ENCODE measurements around the gene KLHDC4. TPM values are rescaled to one million over a fixed set of nuclear protein-coding genes. Genes with fewer than 3 reads are reported as not detected.
"Not testable (repeated sequence)": the region's sequence is repeated elsewhere in the genome, so short reads cannot be mapped to it uniquely, and the experiment has no call there.

Gene KLHDC4
- total RNA-seq, 2 donors from 2014 or later = 28.7 to 118 TPM

DNA sequence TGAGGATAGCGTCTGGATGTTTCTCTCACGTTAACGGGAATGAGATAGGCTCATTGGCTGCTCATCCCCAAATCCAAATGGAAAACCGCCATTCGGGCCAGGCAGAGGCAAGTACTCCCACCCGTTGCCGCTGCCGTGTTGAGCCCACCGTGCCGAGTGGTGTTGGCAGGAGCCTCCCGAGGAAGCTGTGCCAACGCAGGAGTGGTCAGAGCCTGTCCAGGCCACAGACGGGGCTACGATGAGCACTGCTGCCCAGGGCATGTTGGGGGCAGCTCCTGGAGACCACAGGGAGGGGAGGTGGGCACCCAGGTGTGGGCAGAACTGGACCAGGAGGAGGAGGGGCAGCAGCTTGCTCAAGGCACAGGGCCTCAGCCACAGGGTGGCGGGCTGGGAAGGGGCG is 72.0 kb downstream of the KLHDC4 start:
- ATAC-seq = no peak
- intact Hi-C loops (cut with DNase I, micrococcal nuclease) = no loop called here
- DNase-seq = no peak

DNA sequence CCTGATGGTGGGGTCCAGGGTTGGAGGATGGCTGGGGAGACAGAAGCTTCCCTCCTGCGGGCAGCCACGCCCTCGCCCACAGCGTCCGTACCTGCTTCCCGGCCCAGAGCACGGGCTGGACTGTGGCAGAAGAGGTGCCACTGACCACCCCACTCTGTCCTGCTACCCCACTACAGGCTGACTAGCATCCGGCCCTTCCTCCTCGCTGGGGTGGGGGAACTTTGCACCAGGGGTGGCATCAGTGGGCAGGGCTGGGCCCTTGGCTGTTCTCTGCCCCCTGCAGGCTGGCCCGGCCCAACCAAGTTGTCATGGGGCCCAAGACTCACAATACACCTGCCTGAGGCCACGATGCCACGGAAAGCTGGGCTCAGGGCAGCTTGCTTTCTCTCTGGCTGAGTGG is 73.0 kb downstream of the KLHDC4 start:
- DNase-seq = no peak
- intact Hi-C loops (cut with DNase I, micrococcal nuclease) = no loop called here
- ATAC-seq = peak; percentile 22

DNA sequence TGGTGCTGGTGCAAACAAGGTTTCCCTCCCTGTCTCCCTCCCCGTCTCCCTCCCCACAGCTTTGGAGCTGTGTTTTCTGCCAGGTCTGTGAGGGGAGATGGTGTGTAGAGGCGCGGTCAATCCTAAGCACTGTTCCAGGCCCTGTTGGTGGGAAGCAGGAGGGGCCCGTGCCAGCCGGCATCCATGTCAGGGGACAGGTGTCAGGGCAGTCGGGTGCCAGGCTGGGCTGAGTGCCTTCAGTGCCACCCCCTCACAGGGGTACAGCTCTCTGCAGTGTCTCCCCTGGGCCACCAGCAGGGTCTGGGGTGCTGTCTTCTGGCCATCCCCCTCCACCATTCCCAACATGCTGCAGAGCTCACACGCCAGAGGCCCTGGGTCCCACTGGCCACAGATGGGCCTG is 73.6 kb downstream of the KLHDC4 start:
- intact Hi-C loops (cut with DNase I, micrococcal nuclease) = no loop called here
- DNase-seq (no peak), ATAC-seq (peak; percentile 11)

DNA sequence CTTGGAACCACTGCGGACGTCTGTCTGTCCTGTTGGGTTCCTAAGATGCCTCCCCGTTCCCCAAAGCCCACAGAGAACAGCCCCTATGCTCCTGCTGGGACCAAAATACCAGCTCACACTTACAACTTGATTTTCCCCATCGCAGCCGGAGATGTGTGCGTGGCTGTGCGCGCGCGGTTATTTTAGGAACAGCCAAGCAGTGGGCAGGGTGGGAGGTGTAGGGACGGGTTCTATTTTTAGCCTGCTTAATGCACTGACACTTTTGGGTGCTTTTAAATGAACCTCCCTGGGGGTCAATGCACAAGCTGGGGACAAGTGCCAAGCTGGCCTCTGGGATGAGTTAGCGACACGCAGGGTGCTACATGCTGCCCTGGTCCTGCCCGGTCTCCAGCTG is 74.1 kb downstream of the KLHDC4 start:
- ATAC-seq = no peak
- DNase-seq = no peak
- intact Hi-C loops (cut with DNase I, micrococcal nuclease) = no loop called here

DNA sequence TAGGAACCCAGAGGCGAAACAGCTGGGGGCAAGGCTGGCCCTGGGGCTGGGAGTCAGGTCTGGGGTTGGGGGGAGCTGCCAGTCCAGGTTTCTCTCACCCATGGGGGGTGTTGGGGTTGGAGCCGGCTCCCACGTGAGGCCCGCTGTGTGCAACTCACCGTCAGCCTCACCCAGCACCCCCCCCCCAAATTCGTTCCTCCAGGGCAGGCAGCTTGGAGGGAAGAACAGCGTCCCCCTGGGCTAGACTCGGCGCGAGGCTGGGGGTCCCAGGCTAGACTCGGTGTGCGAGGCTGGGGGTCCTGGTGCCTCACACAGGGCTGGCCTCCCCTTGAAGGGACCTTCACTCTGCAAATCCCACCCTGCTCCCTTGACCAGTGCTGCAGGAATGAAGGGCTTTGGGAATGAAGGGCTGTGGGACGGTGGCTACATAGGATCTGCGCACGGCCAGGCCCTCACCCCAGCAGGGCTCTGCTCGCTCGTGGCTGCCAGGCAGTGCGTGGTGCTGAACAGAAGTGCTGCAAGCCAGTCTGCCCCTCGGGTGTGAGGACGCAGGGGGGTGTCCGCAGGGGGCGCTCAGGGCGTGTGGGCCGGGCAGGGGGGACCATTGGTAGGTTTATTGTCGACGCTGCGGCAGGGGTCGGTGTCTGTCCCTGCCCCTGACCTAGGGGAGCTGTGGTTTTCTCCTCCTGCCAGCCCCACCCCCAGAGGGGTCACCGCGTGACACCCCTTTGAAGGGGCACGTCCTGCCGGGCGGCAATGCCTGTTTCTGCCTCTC is 74.7 kb downstream of the KLHDC4 start:
- no peak for ATAC-seq
- intact Hi-C loops (cut with DNase I, micrococcal nuclease) = no loop called here
- no peak for DNase-seq

DNA sequence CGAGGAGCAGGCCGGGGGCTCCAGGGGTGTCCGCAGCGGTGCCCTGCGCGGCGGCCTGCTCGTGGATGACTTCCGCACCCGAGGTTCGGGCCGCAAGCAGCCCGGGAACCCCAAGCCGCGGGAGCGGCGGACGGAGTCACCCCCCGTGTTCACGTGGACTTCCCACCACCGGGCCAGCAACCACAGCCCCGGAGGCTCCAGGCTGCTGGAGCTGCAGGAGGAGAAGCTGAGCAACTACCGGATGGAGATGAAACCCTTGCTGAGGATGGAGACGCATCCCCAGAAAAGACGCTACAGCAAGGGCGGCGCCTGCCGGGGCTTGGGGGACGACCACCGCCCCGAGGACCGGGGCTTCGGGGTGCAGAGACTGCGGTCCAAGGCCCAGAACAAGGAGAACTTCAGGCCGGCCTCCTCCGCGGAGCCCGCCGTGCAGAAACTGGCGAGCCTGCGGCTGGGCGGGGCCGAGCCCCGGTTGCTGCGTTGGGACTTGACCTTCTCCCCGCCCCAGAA is 75.8 kb downstream of the KLHDC4 start:
- intact Hi-C loops (cut with DNase I, micrococcal nuclease) = no loop called here
- DNase-seq (no peak), ATAC-seq (no peak)

DNA sequence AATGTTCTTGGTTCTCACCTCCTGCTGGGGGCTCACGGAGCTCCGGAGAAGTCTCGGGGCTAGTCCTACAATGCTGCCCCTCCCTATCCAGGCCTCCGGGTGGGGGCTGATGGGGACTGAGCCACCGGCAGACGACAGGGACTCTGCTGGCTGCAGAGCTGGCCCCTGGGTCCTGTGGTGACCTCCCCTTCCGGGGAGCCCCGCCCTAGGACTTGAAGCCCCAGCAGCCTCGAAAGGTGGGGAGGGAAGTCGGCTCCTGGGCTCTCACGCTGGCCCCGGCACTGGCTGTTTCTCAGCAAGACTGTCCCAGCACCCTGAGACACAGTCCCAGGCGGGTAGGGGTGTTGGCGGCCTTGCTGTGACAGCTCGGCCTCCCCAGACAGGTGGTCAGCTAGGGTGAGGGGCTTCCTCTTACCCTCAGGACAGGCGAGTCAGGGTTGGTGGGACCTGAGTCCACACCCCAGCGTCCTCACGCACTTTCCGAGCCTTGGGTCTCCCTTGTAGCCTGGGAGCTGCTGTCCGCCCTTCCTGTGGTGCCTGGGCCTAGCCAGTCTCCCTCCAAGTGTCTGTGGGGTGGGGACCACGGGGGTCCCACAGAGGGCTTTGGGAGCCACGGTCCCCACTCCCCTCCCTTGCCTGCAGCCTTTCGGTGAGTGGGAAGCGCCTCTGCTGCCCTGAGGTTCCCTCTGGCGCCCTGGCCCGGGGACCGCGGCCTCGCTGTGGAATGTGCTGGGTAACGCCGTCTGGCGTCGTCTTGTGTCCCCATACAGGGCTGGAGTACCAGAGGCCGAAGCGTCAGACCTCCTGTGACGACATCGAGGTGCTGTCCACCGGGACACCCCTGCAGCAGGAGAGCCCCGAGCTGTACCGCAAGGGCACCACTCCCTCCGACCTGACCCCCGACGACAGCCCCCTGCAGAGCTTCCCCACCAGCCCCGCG is 76.6 kb downstream of the KLHDC4 start:
- ATAC-seq (no peak), DNase-seq (no peak)
- intact Hi-C loops (cut with DNase I, micrococcal nuclease) = no loop called here

DNA sequence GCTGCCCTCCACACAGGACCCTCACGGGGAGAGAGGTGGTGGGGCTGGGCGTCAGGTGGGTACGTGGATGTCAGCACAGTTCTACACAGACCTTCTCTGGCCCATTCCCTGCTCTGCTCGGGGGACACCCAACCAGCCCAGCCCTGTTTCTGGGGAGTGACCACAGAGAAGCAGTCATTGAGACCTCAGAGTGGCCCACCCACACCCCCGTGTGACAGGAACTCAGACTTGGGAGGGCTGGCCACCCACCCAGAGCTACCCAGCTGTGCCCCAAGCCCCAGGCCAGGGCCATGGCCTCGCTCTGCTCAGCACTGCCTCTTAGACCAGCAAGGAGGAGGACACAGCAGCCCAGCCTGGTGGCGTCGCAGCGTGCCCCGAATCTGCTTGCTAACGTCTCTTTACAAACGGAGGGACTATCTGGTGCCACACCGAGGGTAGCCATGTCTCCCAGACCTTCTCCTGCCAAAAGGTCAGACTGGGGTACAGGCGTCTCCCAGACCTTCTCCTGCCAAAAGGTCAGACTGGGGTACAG is 77.7 kb downstream of the KLHDC4 start:
- intact Hi-C loops (cut with DNase I, micrococcal nuclease) = no loop called here
- DNase-seq = no peak
- no peak for ATAC-seq

DNA sequence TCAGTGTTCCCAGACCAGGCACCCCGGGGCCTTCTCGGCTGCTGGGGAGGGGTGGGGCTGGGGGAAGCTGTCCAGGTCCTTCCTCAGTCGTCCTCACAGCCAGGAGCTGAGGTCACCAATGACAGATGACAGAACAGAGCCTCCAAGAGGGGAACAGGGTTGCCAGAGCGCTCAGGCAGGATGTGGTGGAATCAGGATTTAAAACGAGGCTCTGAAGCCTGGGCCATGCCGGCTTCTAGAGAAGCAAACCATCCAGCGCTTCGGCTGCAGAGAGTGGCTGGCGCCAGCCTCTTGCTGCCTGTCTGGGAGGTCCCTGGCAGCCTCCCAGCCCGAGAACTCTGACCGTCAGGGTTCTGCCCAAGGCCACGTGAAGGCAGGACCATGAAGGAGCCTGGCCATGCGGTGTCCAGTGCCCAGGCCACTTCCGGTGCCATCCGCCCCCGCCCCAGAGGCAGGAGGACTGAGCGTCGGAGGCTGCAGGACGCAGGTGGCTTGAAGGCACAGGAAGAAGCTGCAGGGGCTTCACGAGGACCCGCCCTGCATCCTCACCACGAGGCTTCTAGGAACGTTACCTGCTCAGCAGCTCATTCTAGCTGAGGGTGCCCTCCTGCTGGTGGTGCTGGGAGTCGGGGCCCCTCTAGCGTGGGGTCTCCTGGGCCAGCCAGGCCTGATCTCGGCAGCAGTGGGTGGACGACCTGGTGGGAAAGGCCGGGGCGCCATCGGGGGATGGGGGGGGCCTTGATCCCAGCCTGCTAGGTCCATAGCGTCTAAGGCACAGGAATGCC is 78.5 kb downstream of the KLHDC4 start:
- no peak for DNase-seq
- no peak for ATAC-seq
- intact Hi-C loops (cut with DNase I, micrococcal nuclease) = no loop called here

DNA sequence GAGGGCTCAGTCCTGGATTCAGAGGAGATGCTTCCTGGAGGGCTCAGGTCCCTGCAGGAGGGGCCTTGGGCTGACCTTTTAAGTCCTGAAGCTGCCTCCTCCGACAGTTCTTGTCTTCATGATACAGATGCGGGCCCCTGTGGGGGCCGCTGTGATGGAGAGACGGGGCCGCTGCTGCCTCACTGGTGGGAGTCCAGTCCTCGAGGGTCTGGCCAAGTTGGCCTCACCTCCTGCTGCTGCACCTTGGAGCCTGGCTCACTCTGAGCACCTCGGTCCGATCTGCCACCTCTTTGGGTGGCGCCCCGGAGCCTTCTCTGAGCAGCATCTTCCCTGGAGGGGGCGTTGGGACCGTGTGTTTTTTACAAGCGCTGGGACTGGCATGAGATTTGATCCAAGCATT is 79.1 kb downstream of the KLHDC4 start:
- intact Hi-C loops (cut with DNase I, micrococcal nuclease) = no loop called here
- no peak for ATAC-seq

DNA sequence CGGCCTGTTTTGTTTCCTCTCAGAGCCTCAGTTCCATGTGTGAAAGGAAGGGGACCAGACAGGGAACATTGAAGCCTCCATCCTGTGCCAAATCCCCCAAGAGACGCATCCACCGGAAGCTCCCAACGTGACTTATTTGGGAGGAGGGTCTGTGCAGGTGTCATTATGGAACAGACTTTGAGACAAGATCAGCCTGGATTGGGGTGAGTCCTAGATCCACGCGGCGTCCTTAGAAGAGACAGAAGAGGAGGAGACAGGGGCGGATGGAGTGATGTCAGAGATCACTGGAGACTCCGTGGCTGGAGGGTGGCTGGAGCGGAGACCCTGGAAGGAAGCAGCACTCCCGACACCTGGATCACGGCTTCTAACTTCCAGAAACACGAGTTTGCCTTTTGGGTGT is 80.0 kb downstream of the KLHDC4 start:
- DNase-seq (no peak), ATAC-seq (no peak)
- intact Hi-C loops (cut with DNase I, micrococcal nuclease) = no loop called here

More for the DNA sequence above, 79.1 kb downstream of the KLHDC4 start:
- DNase-seq = no peak

DNA sequence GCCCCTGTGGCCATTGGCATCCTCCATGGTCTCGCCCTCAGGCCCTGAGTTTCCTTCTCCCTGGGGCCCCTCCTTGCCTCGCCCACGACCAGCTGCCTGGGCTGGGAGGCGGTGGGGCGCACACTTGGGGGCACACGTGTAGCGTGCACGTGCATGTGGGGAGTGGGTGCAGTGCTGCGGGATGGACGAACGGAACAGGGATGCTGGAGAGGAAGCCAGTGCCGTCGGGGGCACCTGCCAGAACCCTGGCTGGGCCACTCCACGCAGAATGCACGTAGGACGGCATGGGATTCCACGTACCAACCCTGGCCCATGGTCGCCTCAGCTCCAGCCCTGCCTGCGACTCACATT is 80.4 kb downstream of the KLHDC4 start:
- ATAC-seq = no peak
- DNase-seq = no peak
- intact Hi-C loops (cut with DNase I, micrococcal nuclease) = no loop called here

DNA sequence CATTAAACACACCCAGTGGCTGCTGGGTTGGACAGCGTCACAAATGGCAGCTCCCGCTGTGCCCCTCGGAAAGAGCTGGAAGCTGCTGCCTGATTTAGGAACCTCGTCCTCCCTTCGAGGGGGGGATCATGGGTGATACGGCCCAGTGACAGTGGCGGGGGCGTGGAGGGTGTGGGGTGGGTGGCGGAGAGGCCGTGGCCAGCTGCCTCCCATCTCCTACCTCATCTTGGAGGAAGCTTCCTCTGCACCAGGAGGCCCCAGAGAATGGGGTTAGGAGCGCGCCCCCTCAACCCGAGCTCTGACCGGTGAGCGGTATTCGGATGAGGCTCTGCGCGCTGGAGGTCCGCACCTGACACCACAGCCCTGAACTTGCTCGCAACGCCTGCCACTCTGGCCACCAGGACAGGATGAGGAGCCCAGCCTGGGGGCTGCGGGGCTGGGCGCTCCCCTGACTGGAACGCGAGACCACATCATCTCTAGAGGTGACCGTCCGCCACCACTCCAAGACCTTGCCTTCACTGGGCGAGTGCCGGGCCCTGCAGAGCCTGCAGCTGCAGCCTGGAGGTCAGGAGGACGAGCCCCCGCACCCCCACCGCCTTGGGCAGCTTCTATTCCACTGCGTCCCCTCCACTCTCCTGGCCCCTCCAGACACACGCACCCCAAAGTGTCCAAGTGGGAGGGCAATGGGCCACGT is 80.9 kb downstream of the KLHDC4 start:
- DNase-seq = no peak
- intact Hi-C loops (cut with DNase I, micrococcal nuclease) = no loop called here
- no peak for ATAC-seq

DNA sequence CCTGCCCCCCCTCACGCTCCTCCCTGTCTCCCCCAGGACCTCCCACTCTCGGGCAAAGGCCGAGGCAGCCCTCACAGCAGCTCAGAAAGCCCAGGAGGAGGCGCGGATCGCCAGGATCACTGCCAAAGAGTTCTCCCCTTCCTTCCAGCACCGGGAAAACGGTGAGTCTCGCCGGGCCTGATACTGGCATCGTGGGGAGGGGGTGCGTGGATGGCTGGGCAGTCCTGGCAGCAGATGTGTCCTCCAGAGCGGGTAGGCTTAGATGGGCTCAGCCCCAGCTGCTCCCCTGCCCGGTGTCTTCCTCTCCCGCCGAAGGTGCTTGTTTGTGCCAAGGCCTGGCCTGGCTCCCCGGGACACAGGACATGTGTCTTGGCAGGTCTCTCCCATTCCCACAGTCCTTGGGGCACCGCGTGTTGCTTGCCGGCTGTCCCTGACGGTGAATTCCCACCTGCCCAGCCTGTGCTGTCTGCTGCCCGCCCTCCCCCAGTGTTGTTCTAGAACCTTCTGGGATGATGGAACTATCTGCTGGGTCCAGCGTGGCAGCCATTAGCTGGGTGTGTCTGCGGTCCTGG is 81.6 kb downstream of the KLHDC4 start:
- DNase-seq (no peak), ATAC-seq (no peak)
- intact Hi-C loops (cut with DNase I, micrococcal nuclease) = no loop called here

DNA sequence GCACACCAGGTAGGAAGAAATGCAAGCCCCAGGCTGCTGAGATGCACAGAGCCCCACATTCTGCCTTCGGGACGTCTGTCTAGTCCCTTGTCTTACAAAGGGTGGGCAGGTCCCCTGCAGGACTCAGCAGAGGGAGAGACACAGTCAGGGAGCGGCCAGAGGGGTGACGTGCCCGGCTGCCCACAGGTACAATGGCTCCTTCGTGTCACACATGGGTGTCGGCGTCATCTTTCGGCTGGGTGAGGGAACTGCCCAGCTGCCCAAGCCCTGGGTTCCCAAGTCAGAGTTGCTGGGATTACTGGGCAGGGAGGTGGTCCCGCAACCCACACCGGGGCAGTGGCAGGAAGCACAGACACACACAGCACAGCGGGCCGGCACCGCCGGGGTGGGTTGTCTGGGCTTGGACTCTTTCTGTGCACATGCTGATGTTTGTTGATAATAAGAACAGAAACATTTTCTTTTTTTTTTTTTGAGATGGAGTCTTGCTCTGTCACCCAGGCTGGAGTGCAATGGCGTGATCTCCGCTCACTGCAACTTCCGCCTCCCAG is 82.9 kb downstream of the KLHDC4 start:
- DNase-seq (no peak), ATAC-seq (no peak)
- intact Hi-C loops (cut with DNase I, micrococcal nuclease) = no loop called here

DNA sequence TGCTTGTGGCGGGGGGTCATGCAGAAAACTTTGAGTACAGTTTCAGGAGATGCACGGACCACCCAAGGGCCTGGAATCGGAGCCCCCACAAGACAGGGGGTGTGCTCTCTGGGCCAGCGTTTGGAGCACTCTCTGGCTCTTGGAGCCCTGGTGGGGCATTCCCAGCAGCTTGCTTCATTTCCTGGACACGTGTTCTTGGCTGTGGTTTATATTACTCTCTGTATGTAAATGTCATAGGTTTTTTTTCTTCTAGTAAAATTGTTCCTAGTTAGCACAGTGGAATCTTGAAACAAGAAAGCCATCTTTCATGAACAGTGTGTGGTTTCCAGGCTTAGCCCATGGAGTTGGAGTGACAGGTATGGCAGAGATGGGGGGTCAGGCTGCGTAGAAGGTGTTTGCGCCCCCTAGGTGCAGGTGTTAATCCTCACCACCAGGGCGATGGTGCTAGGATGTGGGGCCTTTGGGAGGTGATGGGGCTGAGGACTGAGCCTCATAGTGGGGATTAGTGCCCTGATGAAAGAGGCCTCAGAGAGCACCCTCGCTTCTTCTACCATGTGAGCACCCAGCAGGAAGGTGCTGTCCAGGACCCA is 83.7 kb downstream of the KLHDC4 start:
- ATAC-seq (no peak), DNase-seq (no peak)
- intact Hi-C loops (cut with DNase I, micrococcal nuclease) = no loop called here

DNA sequence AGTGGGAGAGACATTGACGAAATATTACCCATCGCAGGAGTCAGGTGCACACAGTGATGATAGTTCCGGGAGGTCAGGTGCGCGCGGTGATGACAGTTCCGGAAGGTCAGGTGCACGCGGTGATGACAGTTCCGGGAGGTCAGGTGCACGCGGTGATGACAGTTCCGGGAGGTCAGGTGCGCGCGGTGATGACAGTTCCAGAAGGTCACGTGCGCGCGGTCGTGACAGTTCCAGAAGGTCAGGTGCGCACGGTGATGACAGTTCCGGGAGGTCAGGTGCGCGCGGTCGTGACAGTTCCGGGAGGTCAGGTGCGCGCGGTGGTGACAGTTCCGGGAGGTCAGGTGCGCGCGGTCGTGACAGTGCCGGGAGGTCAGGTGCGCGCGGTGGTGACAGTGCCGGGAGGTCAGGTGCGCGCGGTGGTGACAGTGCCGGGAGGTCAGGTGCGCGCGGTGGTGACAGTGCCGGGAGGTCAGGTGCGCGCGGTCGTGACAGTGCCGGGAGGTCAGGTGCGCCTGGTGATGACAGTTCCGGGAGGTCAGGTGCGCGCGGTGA is 84.7 kb downstream of the KLHDC4 start:
- not testable (repeated sequence) for ATAC-seq

More for the DNA sequence above, 84.7 kb downstream of the KLHDC4 start:
- intact Hi-C loops (cut with DNase I, micrococcal nuclease); DNase-seq: not testable (repeated sequence)

Data from left colon (tissue), 2 donors.